NCI-H526 (cell line): ENCODE results near the gene RANBP1.

Source experiments
- DNase-seq, 2 experiments: peaks; one replicate each; lab custom pipeline; 2025; lab: John Stamatoyannopoulos, UW

The RANBP1 gene

GRCh38 chr22:20137671-20138416, 21.9 kb downstream of the RANBP1 start:
- no peak for DNase-seq

GRCh38 chr22:20138417-20138738, 22.5 kb downstream of the RANBP1 start:
- no peak for DNase-seq

DNA sequence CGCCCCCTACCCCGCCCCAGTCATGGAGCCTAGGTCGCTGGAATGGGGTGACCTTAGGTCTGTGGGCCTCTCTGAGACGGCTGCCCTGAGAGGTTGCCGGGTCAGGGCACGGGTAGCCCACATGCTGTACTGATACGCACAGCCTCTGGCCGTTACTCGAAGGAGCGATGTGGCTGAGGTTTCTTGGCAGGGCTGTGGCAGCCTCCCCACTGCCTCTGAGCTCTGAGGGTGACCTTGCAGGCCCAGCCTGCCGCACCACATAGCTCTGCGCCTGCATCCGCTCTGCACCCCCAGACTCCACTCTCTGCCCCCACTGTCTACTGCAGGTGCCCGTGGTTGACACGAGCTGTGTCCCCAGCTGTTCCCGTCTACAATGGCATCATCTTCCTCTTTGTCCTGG, 23.0 kb downstream of the RANBP1 start:
- DNase-seq = no peak

GRCh38 chr22:20139391-20140106, 23.6 kb downstream of the RANBP1 start:
- DNase-seq = no peak

- no peak for DNase-seq
Observed at GRCh38 chr22:20140107-20140445, 24.2 kb downstream of the RANBP1 start.

DNA sequence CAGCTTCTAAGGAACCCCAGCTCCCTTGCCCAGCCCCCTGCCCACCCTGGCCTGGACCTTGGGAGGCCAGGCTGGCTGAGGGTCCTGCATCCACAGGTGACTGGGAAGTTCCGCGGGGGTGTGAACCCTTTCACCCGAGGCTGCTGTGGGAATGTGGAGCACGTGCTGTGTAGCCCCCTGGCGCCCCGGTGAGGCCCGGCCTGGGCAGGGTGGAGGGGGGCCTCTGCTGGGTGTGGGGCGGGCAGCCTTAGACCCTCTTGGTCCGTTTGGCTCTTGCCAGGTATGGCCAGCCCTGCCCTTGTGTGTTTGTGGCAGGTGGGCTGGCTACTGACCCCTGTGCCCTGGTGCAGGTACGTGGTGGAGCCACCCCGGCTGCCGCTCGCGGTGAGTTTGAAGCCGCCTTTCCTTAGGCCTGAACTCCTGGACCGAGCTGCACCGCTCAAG, 24.6 kb downstream of the RANBP1 start:
- DNase-seq = no peak

- DNase-seq = no peak
Observed at GRCh38 chr22:20141186-20142077, 25.5 kb downstream of the RANBP1 start.

DNA sequence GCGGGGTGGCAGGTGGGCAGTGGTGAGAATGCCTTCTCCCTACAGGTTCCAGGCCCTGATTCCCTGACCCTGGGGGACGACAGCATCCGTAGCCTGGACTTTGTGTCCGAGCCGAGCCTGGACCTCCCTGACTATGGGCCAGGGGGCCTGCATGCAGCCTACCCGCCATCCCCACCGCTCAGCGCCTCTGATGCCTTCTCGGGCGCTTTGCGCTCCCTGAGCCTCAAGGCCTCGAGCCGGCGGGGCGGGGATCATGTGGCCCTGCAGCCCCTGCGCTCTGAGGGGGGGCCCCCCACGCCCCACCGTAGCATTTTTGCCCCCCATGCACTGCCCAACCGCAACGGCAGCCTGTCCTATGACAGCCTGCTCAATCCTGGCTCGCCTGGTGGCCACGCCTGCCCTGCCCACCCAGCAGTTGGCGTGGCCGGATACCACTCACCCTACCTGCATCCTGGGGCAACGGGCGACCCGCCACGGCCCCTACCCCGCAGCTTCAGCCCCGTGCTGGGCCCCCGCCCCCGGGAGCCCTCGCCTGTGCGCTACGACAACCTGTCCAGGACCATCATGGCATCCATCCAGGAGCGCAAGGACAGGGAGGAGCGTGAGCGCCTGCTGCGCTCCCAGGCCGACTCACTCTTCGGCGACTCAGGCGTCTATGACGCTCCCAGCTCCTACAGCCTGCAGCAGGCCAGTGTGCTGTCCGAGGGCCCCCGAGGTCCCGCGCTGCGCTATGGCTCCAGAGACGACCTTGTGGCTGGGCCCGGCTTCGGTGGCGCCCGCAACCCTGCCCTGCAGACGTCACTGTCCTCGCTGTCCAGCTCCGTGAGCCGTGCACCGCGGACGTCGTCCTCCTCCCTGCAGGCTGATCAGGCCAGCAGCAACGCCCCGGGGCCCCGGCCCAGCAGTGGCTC, 27.1 kb downstream of the RANBP1 start:
- no peak for DNase-seq

DNA sequence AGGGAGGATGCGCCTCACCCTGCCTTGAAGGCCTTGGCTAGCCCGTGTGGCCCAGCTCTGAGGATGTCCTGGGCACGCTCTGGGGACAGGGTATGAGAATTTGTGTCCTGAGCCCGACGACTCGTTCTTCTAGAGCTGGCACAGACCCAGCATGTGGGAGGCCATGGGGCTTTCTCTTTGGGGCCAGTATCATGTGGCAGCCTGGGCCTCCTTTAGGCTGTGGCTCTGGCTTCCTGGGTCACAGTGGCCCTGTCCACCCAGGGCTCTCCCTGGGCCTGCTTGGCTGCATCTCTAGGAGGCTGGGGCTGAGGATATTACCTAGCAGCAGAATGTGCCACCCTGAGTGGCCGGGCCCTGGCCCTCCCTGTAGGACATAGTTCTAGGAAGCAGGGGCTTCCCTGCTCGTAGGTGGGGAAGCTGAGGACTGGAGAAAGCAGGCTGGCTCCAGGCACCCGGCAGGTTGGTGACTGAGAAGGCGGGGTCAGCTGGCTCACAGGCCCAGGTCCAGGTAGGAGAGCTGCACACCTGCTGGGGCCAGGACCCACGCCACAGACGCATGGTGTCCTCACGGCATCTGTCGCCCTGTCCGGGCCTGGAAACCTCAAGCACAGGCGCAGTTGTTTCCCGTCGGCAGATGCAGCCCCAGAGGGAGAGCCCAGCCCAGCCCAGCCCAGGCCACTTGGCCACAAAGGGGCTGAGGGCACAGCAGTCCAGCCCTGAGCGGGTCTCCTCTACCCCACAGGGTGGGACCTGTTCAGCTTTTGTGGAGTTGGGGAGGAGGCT, 28.2 kb downstream of the RANBP1 start:
- no peak for DNase-seq

- DNase-seq = no peak
Observed at GRCh38 chr22:20145206-20145831, 29.4 kb downstream of the RANBP1 start.

DNA sequence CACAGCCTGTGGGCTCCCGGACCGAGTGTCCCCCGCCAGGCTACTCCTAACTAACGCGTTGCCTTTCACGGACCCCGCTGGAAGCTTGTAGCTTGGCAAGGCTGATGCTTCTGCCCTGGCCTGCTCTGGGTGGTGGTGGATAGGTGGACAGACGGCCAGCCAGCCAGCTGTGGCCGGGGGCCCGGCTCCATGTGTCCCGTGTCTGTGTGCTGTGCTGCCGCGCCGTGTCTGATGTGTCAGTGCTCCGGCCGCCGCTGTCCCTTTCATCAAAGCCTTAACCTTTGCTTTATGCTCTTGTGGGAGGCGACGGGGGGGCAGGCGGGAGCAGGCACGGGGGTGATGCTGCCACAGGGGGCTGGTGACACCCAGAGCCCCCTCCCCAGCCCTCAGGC, 29.9 kb downstream of the RANBP1 start:
- DNase-seq = no peak

- no peak for DNase-seq
Observed at GRCh38 chr22:20146777-20147176, 30.9 kb downstream of the RANBP1 start.

- no peak for DNase-seq
Observed at GRCh38 chr22:20147237-20147988, 31.5 kb downstream of the RANBP1 start.

- DNase-seq = no peak
Observed at GRCh38 chr22:20148414-20148813, 32.5 kb downstream of the RANBP1 start.

- no peak for DNase-seq
Observed at GRCh38 chr22:20149257-20150250, 33.6 kb downstream of the RANBP1 start.

DNA sequence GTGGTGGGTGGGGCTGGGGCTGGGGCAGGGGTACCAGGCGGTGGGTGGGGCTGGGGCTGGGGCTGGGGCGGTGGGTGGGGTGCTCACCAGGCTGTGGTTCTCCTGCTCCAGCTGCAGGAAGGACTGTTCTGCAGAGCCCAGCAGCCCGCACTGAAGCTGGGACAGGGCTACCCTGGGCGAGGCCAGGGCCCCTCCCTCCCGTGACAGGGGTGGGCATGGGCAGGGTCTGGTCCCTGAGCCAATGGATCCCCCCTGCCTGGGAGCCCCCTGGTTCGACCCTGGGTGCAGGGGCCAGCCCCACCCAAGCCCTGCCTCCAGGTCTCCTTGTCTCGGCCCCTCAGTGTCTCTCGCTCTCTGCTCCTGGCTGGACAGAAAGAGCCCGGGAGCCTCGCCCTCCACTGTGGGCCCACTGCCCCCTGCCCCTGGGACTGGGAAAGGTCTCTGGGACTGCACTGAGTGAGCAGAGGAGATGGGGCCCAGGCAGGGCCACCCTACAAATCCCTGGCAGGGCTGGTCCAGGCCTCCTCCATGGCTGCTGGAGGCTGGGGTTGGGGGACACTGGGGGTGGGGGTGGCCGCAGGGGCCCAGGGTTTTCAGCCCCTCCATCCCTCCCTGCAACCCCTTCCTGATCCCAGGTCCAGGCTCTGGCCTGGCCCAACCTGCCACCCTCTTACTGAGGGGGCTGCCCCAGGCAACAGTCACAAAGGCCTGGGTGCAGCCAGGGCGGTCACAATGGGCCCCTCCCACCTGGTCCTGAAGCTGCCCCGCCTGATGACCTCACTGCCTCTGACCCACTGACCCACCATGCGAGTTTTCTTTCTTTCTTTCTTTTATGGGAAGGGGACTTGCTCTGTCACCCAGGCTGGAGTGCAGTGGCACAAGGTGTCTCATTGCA, 34.7 kb downstream of the RANBP1 start, which contains the start of gene CCDC188:
TSS of gene CCDC188 (minus strand) at position 675 of the 895 bp plus-strand sequence. CDS start at position 606, 69 bp downstream.
- no peak for DNase-seq

DNA sequence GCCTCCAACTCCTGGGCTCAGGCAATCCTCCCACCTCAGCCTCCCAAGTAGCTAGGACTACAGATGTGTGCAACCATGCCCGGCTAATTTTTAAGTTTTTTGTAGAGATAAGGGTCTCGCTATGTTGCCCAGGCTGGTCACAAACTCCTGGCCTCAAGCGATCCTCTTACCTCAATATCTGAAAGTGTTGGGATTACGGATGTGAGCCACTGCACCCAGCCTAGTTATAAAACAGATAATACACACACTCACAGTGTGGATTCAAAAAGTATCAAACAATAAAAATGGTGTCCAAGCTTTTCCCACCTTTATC, 35.3 kb downstream of the RANBP1 start:
- no peak for DNase-seq
